ENCODE results near the gene COP1.

GRCh38 chr1:175900171-175900570 is 306.9 kb downstream of the COP1 start:
- TF ChIP-seq CTCF (IDR thresholded peaks at IDR 0.05; ENCODE audit: low read depth, low read length) (no peak), MAX (IDR thresholded peaks at IDR 0.05; ENCODE audit: low read depth, low read length) (no peak), POLR2A (IDR thresholded peaks at IDR 0.05; ENCODE audit: extremely low read depth, insufficient read length) (no peak), MYC (IDR thresholded peaks at IDR 0.05; ENCODE audit: low read depth, low read length) (no peak)

Measured in NB4 (cell line).